SK-N-SH (cell line): ENCODE results near the gene RGS7. TPM values are rescaled to one million over a fixed set of nuclear protein-coding genes. Genes with fewer than 3 reads are reported as not detected.

ENCODE experiments used
- CTCF ChIA-PET: fragments of 300-600, 350-600 bp; formaldehyde crosslinking; extraction: SDS; loops from one replicate; lab custom pipeline; 2021; lab: Yijun Ruan, JAX
- POLR2A ChIA-PET: fragments of 350-600 bp; sonication (Branson Sonifier 250); formaldehyde crosslinking; extraction: SDS; loops from one replicate; lab custom pipeline; 2020; ENCODE audit warnings: antibody characterized with exemption, inconsistent platforms; lab: Yijun Ruan, JAX
- DNase-seq: peaks from one replicate; pipeline ENCODE4 v3.0.0; 2012
- H2AFZ ChIP-seq: fragments of 200-600 bp; sonication (generic); 2 replicates; pipeline ENCODE4 v1.8.1; 2016; ENCODE audit warnings: antibody characterized with exemption, mild to moderate bottlenecking, low read depth
- H3F3A ChIP-seq: fragments of 200-600 bp; sonication (generic); replicated peaks from 2 replicates; pipeline ENCODE3; 2016; ENCODE audit warnings: antibody characterized with exemption, mild to moderate bottlenecking; ENCODE audit not compliant: insufficient read depth
- H3K27ac ChIP-seq, 2 experiments: fragments of 200-500 bp in 1 of 2; fragments of 200-600 bp in 1 of 2; sonication (Bioruptor generic) in 1 of 2; sonication (generic), shearing (Covaris generic) in 1 of 2; 2 replicates each; pipeline versions ENCODE4 v1.5.1 to v1.6.1; 2014 to 2016; ENCODE audit warnings: low read depth in 2 of 2, inconsistent platforms in 1 of 2, low read length in 1 of 2, mild to moderate bottlenecking in 1 of 2, mixed read lengths in 1 of 2
- H3K27me3 ChIP-seq: fragments of 200-600 bp; sonication (generic), shearing (Covaris generic); 2 replicates; pipeline ENCODE4 v1.6.1; 2016; ENCODE audit warnings: mixed run types; ENCODE audit not compliant: insufficient read depth
- H3K36me3 ChIP-seq, 2 experiments: fragments of 200-500 bp in 1 of 2; fragments of 200-600 bp in 1 of 2; sonication (Bioruptor generic) in 1 of 2; sonication (generic) in 1 of 2; replicated peaks in 1 of 2; 2 replicates each; pipeline versions ENCODE3 to v1.5.1; 2014 to 2016; ENCODE audit warnings: low read length in 1 of 2, mild to moderate bottlenecking in 1 of 2; ENCODE audit not compliant: insufficient read depth in 2 of 2, control insufficient read depth in 1 of 2
- H3K4me1 ChIP-seq, 2 experiments: fragments of 200-500 bp in 1 of 2; fragments of 200-600 bp in 1 of 2; sonication (Bioruptor generic) in 1 of 2; sonication (generic), shearing (Covaris generic) in 1 of 2; 2 replicates each; pipeline versions ENCODE4 v1.5.1 to v1.6.1; 2014 to 2016; ENCODE audit warnings: low read depth in 1 of 2, low read length in 1 of 2, mixed run types in 1 of 2; ENCODE audit not compliant: insufficient read depth in 2 of 2, control insufficient read depth in 1 of 2
- H3K4me2 ChIP-seq: fragments of 200-600 bp; sonication (generic), shearing (Covaris generic); 2 replicates; pipeline ENCODE4 v1.6.1; 2017; ENCODE audit warnings: mixed run types
- H3K4me3 ChIP-seq, 2 experiments: fragments of 200-500 bp in 1 of 2; fragments of 200-600 bp in 1 of 2; sonication (Bioruptor generic) in 1 of 2; sonication (generic), shearing (Covaris generic) in 1 of 2; 2 replicates each; pipeline versions ENCODE4 v1.5.1 to v1.8.1; 2014 to 2016; ENCODE audit warnings: low read depth in 2 of 2, inconsistent platforms in 1 of 2, low read length in 1 of 2, mild to moderate bottlenecking in 1 of 2, mixed read lengths in 1 of 2, moderate library complexity in 1 of 2
- H3K79me2 ChIP-seq: fragments of 200-600 bp; sonication (generic); 2 replicates; pipeline ENCODE4 v1.8.1; 2017; ENCODE audit warnings: mild to moderate bottlenecking; ENCODE audit not compliant: insufficient read depth
- H3K9ac ChIP-seq: fragments of 200-600 bp; sonication (generic); 2 replicates; pipeline ENCODE4 v1.6.1; 2017; ENCODE audit warnings: mixed run types
- H3K9me2 ChIP-seq: fragments of 200-600 bp; sonication (generic); 2 replicates; pipeline ENCODE4 v1.6.1; 2017; ENCODE audit warnings: mixed run types
- H3K9me3 ChIP-seq: fragments of 200-600 bp; sonication (generic); 2 replicates; pipeline ENCODE4 v1.6.1; 2017; ENCODE audit warnings: mixed run types, mild to moderate bottlenecking, moderate library complexity
- H4K20me1 ChIP-seq: fragments of 200-600 bp; sonication (generic); 2 replicates; pipeline ENCODE4 v1.6.1; 2017; ENCODE audit warnings: mild to moderate bottlenecking, mixed run types; ENCODE audit not compliant: insufficient read depth
- EP300 ChIP-seq, 2 experiments: IDR thresholded peaks; 2 replicates each; pipeline versions ENCODE4 v1.4.0 to v1.6.1; 2012; ENCODE audit warnings: borderline replicate concordance in 1 of 2, low read depth in 1 of 2, low read length in 1 of 2
- EZH2phosphoT487 ChIP-seq: fragments of 200-600 bp; sonication (generic); IDR thresholded peaks from 2 replicates; pipeline ENCODE4 v1.6.1; 2017; ENCODE audit warnings: low read depth, mixed run types, mild to moderate bottlenecking, antibody characterized with exemption, moderate library complexity, borderline replicate concordance
- FOXJ3 ChIP-seq: sonication (generic); formaldehyde crosslinking; IDR thresholded peaks from 2 replicates; pipeline ENCODE4 v1.5.1; 2020; ENCODE audit warnings: mild to moderate bottlenecking, missing genetic modification reagents
- POLR2AphosphoS5 ChIP-seq: IDR thresholded peaks from 2 replicates; pipeline ENCODE4 v1.6.1; 2012; ENCODE audit warnings: low read depth, low read length
- RAD21 ChIP-seq: IDR thresholded peaks from 2 replicates; pipeline ENCODE4 v1.6.1; 2012; ENCODE audit warnings: mild to moderate bottlenecking, low read length
- RCOR1 ChIP-seq: fragments of 150-350 bp; IDR thresholded peaks from 2 replicates; pipeline ENCODE4 v1.6.1; 2017; ENCODE audit warnings: antibody characterized with exemption, low read length
- SMC3 ChIP-seq: IDR thresholded peaks from 2 replicates; pipeline ENCODE4 v1.6.1; 2012; ENCODE audit warnings: low read depth, low read length, improper control_type of control experiment
- TAF1 ChIP-seq: IDR thresholded peaks from 2 replicates; pipeline ENCODE4 v1.6.1; 2012; ENCODE audit warnings: low read depth, mild to moderate bottlenecking, low read length, moderate library complexity, borderline replicate concordance
- USF1 ChIP-seq: IDR thresholded peaks from 2 replicates; pipeline ENCODE4 v1.4.0; 2012; ENCODE audit warnings: low read depth, borderline replicate concordance
- WGBS: methylation state at CpG from one replicate; pipeline ENCODE4 v1.1.6; 2017; ENCODE audit warnings: low lambda C conversion rate; 5-methylcytosine and 5-hydroxymethylcytosine counted together
- polyA plus RNA-seq, 3 experiments: library from polyadenylated mRNA; depleted of rRNA; stranded (reverse); fragments of >200 nt; gene quantifications; 2 replicates each; pipeline ENCODE4 v1.2.3, GENCODE V29; 2012

Gene RGS7
- polyA plus RNA-seq, 1 of the 3 experiments (the other 2 are of a cell fraction): 0.36 TPM

- TF ChIP-seq TAF1: no peak
- no peak for TF ChIP-seq USF1
- no peak for TF ChIP-seq RCOR1
These were observed 218.8 kb downstream of the RGS7 start (continued) for GRCh38 chr1:241138248-241138647.

GRCh38 chr1:241136389-241136788 lies 220.6 kb downstream of the RGS7 start:
- POLR2A ChIA-PET: no interaction called here
- WGBS: 65% methylated on average over 6 of the region's 6 CpGs
- CTCF ChIA-PET: no interaction called here

GRCh38 chr1:241131636-241132194 lies 225.3 kb downstream of the RGS7 start:
- H3K36me3 ChIP-seq: no peaks in the 10 kb centered on the region
- no peaks in the 10 kb centered on the region for H3K9me2 ChIP-seq
- no peaks in the 10 kb centered on the region for H3K27me3 ChIP-seq
- CTCF ChIA-PET: no interaction called here
- TF ChIP-seq SMC3 (no peak), RCOR1 (no peak), EP300 (IDR thresholded peaks at IDR 0.05; ENCODE audit: borderline replicate concordance in 1 of 2, low read depth in 1 of 2, low read length in 1 of 2) (peak in 1 of 2 experiments; percentile 23; a peak in 1 of 4 replicates), RAD21 (no peak)
- H3K4me1 ChIP-seq: peaks cover 0 to 7% of the 10 kb centered on the region in 2 experiments; a peak in 2 of 4 replicates
- H3F3A ChIP-seq: no peaks in the 10 kb centered on the region
- H3K27ac ChIP-seq: no peak overlapping the region; a peak in 1 of 4 replicates
- no peaks in the 10 kb centered on the region for H4K20me1 ChIP-seq
- no peak overlapping the region for H3K4me3 ChIP-seq
- H3K9ac ChIP-seq: no peak overlapping the region
- DNase-seq: no peak
- no peaks in the 10 kb centered on the region for H3K9me3 ChIP-seq
- POLR2A ChIA-PET: no interaction called here
- no peak overlapping the region for H3K4me2 ChIP-seq
- H2AFZ ChIP-seq: no peak overlapping the region
- WGBS: 42% methylated on average over 5 of the region's 5 CpGs
- H3K79me2 ChIP-seq: no peaks in the 10 kb centered on the region

More at GRCh38 chr1:241136389-241136788, 220.6 kb downstream of the RGS7 start:
- Histone ChIP-seq H2AFZ (no peak overlapping the region), H3K4me1 (peaks cover 0 to 2% of the 10 kb centered on the region in 2 experiments; a peak in 2 of 4 replicates), H4K20me1 (no peaks in the 10 kb centered on the region), H3K36me3 (no peaks in the 10 kb centered on the region), H3K27me3 (no peaks in the 10 kb centered on the region), H3K4me2 (no peak overlapping the region), H3F3A (no peaks in the 10 kb centered on the region), H3K27ac (no peak overlapping the region), H3K9me2 (no peaks in the 10 kb centered on the region), H3K4me3 (no peak overlapping the region), H3K9me3 (no peaks in the 10 kb centered on the region), H3K9ac (no peak overlapping the region), H3K79me2 (no peaks in the 10 kb centered on the region)
- no peak for DNase-seq
- TF ChIP-seq RCOR1: no peak
- TF ChIP-seq EZH2phosphoT487: no peak
- no peak for TF ChIP-seq FOXJ3 (CRISPR knock-in tag)
- no peak for TF ChIP-seq POLR2AphosphoS5
